Suppressor macrophage treated with lipopolysaccharide for 4 hours (primary cell): ENCODE results near the gene ANO10.
"Not testable (repeated sequence)": the region's sequence is repeated elsewhere in the genome, so short reads cannot be mapped to it uniquely, and the experiment has no call there.

Source experiments
- DNase-seq: peaks from one replicate; pipeline ENCODE4 v3.0.0-alpha.2; 2020

ANO10 gene

DNA sequence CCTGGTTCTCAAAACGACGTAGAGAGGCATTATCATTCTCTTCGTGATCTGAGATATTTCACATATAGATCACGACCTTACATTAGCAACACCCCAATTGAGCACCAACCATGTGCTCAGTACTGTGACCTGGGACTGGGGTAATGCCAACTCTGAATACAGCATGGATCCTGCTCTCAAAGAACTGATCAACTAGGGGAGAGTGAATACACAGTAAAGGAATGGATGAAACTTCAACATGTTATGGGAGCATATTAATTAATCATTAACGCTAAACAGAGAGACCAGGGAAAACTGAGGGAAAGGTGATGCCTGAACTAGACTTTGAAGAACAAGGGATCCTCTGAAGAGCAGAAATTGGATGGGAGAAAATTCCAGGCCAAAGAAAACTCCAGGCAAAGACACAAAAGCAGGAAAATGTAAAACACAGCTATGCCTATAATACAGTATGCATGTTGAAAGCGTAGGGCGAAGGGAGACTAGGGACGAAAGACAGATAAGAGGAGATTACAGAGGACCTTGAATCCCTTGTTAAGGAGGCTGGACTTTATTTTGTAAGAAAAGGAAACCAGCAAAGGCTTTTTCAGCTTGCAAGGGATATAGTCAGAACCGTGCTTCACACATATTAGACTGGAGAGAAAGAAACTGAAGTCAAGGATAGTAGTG lies 105.7 kb downstream of the ANO10 start:
- DNase-seq: no peak

DNA sequence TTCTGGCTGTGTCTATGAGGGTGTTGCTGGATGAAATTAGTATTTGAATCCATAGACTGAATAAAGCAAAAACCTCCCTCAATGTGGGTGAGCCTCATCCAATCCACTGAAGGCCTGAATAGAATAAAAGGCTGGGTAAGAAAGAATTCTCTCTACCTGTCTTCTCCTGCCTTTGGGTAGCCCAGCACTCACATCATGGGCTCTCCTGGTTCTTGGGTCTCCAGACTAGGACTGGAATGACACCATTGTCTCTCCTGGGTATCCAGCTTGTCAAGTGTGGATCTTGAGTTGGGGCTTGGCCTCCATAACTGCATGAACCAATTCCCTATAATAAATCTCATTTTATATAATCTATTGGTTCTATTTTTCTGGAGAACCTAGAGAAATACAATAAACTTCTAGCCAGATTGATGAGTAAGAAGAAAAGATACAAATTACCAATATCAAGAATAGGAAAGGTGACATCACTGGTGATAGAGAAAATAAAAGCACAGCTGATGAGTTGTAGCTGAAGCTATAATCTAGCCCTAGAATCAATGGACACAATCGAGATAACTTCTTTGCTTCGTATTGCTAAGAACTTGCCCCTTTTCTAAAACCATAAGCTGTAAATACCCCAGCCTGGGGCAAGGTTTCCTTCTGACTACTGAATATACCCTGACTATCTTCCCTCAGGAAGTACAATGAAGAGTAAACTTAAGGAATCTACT lies 106.4 kb downstream of the ANO10 start:
- DNase-seq: no peak

DNA sequence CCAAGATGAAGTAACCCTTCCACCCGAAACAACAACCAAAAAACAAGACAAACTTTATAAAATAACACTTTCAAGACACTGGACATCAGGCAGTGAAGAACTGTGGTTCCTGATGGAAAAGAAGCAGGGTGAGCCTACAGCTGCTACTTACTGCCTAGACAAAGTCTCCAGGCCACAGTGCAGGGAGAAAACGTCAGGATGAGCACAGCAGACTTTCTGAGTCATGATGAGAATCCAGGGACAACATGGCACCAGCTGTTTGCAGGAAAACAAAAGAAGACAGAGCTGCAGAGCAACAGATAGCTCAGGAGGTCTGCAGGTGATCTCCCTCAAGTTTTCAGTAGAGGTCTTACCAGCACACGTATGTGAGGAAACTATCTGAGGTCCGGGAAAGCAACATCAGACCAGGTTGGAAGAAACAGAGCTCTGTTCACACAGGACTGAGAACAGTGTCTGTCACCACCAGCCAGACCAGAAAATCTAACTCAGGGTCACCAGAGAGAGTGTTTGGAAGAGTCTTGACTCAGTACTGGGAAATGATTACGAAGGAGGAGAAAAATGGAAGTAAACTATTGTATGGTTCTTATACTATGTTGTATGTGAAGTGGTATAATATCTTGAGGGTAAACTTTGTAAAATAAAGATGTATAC lies 108.9 kb downstream of the ANO10 start:
- no peak for DNase-seq

DNA sequence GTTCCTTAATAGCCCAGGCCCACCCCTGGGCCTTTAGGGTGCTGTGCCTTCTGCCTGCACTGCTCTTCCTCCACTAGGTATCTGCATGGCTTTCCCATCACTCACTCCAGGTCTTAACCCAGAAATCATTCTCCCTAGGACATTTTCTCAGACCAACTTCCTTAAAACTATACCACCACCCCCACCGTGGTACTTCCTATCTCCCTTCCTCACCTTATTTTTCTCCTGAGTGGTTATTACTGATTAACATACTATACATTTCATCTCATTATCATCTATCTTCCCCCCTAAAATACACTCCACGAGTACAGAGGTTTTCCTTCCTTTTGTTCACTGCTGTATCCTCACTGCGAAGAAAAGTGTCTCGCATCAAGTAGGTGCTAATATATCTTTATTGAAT lies 115.2 kb downstream of the ANO10 start:
- no peak for DNase-seq

DNA sequence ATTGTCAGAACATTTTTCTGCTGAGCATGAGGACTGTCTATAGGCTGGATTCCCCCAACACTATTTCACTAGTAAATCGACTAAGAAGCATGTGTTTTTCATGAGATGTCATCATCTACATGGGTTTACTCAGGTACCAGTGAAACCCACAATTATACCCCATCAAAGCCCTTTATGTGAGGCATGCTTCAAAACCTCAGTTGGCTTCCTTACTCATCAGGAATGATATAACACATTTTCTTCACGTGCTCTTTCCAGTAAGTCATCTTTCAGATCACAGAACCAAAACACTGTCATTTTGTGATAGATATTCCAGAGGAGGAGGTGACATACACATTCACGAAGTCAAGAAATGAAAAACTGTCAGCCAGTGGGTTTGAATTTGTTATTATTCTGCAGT lies 116.5 kb downstream of the ANO10 start:
- DNase-seq: no peak

DNA sequence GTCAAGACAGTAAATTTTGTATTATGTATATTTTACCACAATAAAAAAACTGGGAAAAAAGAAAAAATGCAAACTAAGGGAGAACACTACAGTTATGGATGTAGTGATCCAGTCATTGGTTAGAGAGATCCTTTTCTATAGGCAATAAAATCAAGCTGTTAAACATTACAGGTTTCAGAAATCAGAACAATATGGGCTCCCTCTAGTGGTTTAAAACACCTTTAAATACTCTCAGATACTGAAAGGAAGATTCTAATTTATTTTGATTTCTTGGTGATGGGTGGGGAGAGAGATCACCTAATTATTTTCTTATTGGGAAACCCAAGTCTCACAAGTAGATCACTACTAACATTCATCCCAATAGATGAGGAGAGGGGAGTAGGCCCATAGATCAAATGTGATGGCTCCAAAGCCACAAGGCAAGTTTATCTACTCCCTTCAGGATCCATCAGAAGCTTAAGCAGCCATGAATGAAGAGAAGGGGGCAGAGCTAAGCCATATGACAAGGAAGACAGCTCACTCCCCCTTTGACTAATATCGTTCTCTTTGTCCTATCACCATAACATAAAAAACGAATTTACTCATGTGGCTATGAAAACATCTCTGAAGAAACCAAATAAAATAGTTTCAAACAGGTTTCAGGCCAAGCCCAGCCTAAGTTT lies 118.6 kb downstream of the ANO10 start:
- DNase-seq: peak; percentile 56

DNA sequence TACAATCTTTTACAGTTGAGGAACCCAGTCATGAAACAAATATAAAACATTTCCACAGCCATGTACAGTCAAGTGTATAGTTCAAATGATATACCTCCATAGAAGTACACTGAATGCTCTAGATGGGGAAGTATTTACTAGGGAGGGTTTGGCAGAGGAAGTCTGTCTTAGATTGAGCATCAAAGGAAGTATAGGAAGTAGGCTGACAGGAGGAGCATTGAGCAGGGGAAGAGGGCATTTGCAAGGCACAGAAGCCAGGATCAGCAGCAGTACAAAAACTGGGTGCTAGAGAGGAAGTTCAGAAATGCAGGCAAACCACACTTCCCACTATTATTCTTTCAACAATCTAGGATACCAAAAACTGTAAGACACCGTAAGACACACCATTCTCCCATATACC lies 122.6 kb downstream of the ANO10 start:
- DNase-seq: peak; percentile 31

DNA sequence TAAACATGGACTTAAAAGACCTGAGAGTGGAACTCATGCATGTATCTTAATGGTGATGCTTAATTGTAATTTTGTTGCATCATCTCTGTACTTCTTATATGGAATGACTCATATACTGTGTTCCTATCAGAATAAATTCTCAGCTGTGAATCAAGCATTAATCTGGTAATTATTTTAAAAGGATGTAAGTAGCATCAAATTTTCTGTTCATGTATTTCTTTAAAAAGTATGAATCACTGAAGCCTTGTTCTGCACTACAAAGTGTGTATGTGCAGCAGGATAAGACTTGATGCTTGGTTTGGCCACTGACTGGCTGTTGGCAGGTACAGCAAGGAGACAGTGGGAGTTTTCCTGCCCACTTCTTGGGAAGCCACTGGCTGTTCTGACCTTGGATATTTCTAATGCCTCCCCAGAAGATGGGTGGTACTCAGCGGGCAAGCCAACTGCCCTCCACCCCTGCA lies 123.9 kb downstream of the ANO10 start:
- no peak for DNase-seq

DNA sequence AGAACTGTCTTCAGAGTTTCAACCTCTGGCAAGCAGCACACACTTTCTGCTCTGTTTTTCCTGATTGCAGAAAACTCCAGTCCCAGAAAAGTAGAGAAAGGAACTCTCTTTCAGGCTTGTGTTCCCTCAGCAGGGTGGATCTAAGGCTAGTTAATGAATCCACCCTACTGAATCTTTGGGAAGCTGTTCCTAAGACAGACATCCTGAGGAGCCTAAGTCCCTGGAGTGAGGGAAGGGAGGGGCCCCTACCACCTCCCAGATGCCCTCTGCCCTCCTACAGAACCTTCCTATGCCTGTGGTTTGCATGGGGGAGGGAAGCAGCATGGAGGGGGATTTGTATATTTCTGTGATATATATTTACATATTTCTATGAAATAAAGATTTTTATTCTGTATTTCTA lies 124.4 kb downstream of the ANO10 start:
- no peak for DNase-seq

DNA sequence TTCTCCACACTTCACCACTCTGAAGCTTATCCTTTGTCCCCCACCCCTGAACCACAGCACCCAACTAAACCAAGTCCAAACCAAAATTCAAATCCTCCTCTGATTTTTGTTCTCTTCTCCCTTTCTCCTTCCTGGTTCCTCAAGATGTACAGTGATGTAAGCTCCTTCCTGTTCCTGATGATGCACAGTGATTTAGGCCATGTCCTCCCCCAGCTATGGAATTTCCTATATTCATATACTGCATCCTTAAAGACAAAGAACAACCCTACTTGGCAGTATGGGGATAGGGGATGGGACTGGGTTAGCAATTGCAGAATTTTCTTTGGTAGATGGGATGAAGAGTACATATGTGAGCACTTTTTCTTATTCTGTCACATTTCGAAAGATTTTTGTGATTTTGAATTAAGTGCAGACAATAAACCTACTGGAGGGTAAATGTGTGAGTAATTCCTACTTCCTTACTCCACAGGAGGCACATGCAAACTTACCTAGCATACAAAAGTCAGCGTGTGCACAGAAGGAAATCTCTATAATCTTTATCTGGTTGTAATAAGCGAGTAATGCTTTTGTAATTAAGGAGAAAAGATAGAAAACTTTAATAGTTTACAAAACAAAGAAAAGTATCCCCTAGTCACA lies 125.0 kb downstream of the ANO10 start:
- DNase-seq: peak; percentile 12

DNA sequence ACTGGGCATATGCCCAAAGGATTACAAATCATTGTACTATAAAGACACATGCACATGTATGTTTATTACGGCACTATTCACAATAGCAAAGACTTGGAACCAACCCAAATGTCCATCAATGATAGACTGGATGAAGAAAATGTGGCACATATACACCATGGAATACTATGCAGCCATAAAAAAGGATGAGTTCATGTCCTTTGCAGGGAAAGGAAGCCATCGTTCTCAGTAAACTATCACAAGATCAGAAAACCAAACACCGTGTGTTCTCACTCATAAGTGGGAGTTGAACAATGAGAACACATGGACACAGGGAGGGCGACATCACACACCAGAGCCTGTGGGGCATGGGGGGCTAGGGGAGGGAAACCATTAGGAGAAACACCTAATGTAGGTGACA lies 128.9 kb downstream of the ANO10 start:
- DNase-seq: not testable (repeated sequence)

DNA sequence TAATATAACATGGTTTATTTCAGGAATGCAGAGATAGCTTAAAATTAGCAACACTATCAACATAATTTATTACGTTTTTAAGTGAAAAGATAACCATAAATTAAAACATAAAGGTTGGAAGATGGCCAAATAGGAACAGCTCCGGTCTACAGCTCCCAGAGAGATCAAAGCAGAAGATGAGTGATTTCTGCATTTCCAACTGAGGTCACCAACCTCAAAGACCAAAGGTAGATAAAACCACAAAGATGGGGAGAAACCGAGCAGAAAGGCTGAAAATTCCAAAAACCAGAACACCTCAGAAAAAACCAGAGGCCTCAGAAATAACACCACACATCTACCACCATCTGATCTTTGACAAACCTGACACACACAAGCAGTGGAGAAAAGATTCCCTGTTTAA lies 130.0 kb downstream of the ANO10 start:
- not testable (repeated sequence) for DNase-seq

DNA sequence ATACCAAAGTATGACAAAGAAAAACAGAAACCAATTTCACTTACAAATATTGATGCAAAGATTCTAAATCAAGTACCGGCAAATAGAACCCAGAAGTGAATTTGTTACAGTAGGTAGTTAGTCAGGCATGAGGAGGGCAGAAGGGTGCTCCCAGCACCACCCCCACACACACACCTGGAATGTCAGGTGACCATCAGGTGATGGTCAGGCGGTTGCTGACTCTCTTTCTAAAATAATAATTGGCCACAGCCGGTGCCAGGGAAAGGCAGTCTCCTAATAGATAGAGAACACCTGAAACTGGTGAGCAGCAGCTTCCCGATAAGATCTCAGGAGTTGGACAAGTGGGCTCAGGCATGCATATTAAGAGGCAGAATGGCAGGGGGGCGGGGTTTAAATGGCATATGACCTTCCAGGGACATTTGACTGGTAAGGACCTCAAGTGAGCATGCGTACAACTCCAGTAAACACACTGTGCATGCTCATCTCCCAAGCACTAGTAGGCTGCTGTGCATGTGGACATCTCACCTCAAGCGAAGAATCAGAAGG lies 131.1 kb downstream of the ANO10 start:
- DNase-seq: no peak

DNA sequence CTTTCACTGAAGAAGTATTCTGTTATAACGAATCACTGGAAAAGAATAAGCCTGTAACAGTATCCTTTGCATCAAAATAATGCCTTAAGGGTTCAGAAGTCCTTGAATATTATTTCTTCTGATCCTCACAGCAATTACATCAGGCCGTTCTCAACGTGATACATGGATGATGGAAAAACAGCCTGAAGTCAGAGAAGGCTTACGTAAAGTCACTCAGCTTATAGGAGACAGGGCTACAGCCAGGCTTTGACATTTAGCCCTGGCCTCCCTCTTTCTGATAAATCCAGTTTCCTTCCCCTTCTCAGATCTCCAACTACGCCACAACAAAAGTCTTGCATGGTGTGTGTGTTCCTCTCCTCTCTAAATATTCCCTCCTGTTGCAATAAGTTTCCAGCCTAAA lies 131.9 kb downstream of the ANO10 start:
- peak; percentile 52 for DNase-seq

DNA sequence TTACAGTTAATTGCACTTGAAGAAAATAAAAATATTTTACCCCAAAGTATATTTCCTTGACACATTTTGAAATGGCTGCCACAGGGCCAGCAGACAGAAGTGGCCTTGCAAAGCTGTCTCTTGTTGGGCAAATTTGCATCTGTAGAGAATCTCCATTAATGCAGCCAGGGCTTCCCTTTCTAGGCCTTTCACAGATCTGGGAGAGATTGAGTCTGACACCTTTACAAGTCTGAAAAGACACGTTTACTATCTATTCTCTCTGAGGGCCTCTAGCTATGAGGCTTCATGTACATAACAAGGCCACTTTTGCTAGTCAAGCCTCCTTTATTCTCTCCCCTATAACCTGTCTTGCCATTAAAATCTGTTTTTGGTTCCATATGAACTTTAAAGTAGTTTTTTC lies 135.9 kb downstream of the ANO10 start:
- no peak for DNase-seq

DNA sequence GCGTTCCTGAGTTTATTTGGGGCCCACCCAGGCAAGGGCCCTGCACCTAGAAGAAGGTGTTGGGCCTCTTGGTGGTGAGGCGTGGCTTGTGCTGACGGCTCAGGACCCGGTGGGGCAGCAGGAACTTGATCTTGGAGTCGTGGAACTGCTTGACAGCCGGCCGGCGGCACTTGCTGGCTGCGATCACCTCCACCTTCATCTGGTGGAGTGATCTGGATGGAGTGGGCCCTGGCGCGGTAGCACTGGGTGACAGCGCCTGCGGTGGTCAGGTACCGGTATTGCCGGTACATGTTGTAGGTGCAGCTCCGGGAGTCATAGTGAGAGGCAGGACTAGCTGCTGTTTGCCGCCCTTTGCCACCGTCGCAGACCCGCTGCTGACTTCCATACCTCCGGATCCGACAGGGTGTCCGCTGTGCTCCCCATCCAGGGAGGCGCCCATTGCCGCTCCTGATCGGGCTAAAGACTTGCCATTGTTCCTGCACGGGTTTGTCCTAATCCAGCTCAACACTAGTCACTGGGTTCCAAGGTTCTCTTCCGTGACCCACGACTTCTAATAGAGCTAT lies 136.8 kb downstream of the ANO10 start:
- DNase-seq: no peak

DNA sequence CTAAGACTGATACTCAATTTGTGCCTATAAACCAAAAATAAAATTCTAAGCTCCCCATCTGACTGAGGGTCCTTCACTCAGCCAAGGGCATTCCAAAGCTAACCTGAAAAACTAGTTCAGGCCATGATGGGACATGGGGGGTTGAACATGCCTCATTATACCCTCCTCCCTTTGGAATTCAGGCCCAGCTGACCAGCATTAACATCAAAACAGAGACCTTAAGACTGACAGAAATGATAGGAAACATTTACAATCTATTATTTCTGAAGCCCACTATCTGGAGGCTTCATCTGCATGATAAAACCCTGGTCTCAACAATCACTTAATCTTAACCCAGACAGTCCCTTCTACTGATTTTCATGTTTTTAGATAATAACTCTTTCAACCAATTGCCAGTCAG lies 140.4 kb downstream of the ANO10 start:
- DNase-seq: no peak

DNA sequence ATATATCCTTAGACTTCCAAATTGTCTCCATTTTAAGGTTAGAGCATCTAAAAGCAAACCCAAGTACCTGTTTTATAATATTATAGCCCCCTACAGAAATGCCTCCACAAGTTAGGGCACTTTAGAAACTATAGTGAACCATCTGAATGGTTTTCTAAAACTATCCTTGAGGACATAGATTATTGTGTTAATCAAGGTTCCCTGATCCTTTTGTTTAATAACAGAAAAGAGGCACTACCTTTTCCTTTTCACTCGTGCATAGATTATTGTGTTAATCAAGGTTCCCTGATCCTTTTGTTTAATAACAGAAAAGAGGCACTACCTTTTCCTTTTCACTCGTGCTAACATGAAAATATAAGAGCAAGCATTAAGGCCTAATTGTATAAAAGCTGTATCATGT lies 143.0 kb downstream of the ANO10 start:
- not testable (repeated sequence) for DNase-seq

DNA sequence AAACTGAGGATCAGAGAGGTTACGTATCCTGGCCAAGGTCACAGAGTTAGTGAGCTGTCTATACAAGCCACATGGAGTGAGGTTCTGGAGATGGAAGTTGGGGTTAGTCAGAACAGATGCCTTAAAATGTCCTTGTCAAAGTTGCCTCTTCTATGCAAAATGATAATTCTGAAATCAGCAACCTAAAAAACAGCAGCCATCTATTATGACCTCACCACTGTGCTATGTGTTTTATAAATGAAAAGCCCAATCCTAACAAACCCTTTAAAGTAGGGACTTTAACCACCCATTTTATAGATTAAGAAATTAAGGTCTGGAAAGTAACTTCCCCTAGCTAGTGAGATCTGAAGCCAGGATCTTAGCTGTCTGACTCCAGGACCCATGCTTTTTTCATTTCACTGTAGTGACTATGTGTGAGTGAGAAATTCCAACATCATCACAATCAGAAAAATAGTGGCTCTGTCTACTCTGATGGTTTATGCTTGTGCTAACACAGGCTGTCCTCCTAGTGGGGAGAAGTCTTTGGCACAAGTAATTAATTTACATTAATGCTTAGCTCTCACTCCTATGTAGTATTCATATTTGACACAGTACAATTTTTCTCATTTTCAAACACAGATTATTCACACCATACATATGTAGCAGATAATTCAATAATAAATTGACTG lies 143.6 kb downstream of the ANO10 start:
- no peak for DNase-seq

DNA sequence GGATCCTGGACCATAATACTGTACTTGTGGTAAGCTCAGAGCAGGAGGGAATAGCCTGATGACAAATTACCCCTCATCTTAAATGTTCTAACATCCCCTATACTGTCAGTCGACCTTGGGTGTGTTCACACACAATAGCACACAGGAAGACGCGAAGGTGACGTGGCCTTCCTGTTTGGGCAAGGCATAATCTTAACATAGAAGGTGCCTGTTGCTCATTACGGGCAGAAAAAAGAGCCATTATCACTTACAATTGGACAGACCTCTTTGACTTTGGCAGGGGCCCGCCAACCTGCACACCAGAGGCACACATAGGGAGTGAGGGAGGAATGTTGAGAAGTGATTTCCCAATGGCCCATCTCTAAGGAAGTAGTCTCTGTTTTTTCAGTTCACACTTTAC lies 144.2 kb downstream of the ANO10 start:
- no peak for DNase-seq

DNA sequence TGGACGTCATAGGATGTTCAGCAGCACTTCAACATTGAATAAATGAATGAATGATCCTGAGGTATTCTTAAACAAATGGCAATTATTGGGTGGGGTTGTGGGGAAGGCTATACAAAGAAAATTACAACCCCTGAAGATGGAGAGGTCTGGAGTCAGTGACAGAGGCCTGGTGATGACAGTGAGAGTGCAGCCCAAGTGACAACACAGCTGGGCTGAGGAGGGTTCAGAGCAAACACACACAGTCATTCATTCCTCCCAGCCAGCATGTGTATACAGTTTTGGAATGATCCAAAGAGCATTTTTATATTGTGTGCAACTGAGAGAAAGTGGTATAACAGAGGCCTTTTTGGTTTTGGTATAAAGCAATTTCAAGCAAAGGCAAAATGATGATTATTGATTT lies 148.1 kb downstream of the ANO10 start:
- DNase-seq: no peak

DNA sequence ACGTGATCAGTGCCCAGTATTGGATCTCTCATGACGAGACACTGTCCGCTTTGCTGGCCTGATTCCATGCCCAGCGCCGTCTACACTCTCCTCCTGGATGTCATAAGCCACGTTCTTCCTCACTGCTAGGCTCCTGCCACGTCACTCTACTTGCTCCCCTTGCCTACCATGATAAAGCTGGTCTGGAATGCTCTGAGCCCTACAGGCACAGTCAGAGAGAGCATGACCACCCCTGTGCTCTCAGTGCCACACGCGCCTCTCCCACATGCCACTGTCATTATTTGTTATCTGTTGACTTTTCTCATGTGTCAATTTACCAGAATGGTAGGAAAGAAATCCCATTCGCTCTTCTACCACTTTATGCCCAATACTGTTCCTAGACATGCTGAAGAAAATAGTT lies 148.6 kb downstream of the ANO10 start:
- DNase-seq: no peak
